Activated CD8-positive, alpha-beta memory T cell treated with anti-CD3 and anti-CD28 coated beads for 36 hours (primary cell): ENCODE data around the gene PPFIBP1. TPM values are rescaled to one million over a fixed set of nuclear protein-coding genes. Genes with fewer than 3 reads are reported as not detected.

Source experiments
- CTCF ChIA-PET: fragments of 350-600 bp; sonication (Branson Sonifier 250); formaldehyde crosslinking; loops from one replicate; lab custom pipeline; 2021; ENCODE audit warnings: antibody characterized with exemption; lab: Charles Lee
- POLR2A ChIA-PET: fragments of 350-600 bp; sonication (Branson Sonifier 250); formaldehyde crosslinking; loops from one replicate; lab custom pipeline; 2021; ENCODE audit warnings: antibody characterized with exemption; lab: Charles Lee
- total RNA-seq, 2 experiments: library from RNA; stranded (reverse); gene quantifications; one replicate each; pipeline ENCODE4 v1.2.3, GENCODE V29; 2021

PPFIBP1 gene
- total RNA-seq, result 10 to 100 TPM; 10.1 to 10.6 TPM

DNA sequence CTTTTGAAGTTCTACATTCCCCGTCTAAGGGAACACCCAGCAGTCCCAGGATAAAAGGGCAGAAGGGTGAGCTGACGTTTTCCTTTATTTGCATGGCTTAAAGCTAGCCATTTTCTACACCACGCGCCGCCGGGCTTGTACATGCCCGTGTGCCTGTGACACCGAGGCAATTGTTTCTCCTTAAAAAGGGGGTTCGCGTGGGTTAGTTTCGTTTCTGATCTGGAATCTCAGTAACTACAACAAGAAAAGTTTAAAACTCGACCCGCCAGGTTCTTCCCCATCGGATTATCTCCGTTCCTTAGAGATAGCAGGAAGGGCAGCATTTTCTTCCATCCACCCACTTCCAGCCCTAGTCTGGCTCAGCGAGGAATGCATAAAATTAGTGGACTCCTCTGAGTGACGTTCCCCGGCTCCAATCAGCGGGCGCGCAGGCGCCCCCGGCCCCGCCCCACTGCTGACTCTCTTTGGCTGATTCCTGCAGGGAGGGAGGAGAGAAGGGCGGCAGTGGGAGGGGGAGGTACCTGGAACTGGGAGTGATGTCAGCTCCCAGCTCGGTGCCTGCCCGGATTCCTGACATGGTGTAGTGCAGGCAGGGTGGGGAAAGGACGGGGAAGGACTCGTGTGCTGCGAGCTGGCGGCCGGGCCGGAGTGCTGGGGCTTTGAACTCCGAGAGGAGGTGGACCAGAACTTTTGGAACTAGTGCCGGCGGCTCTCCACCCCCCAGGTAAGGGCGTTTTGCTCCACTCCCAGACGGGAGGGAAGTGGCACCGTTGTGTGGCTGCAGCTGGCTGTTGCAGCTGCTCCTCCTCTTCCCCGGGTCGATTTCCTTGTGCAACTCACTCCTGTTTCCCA is at the start of gene PPFIBP1:
Gene PPFIBP1, plus strand, starts transcription at position 565 of the 852 bp plus-strand sequence. CDS start 109,191 bp downstream, outside the sequence.
- ChIA-PET CTCF (no interaction called here), POLR2A (no interaction called here)

- POLR2A ChIA-PET, result no interaction called here
- CTCF ChIA-PET, result no interaction called here
Observed at GRCh38 chr12:27474344-27474743, 49.7 kb upstream of the PPFIBP1 start.

DNA sequence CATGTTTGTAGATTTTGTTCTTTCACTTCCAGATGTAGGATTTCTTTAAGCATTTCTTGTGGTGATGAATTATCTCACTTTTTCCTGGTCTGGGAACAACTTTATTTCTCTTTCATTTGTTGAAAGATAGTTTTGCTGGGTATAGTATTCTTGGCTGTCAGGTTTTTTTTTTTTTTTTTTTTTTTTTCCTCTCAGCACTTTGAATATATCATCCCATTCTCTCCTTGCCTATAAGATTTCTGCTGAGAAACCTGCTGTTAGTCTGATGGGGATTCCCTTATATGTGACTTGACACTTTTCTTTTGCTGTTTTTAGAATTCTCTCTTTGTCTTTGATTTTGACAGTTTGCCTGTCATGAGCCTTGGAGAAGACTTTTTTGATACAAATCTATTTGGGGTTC is 47.0 kb upstream of the PPFIBP1 start:
- CTCF ChIA-PET, result interaction anchor here (1.0 kb wide), 1 partner anchor 37 kb away, joined by 3 read pairs; no protein-coding TSS in a partner anchor
- POLR2A ChIA-PET, result no interaction called here

GRCh38 chr12:27478949-27479348 is 45.1 kb upstream of the PPFIBP1 start:
- CTCF ChIA-PET, result no interaction called here
- POLR2A ChIA-PET, result no interaction called here

- ChIA-PET CTCF (no interaction called here), POLR2A (no interaction called here)
Observed at GRCh38 chr12:27480016-27480415, 44.0 kb upstream of the PPFIBP1 start.

DNA sequence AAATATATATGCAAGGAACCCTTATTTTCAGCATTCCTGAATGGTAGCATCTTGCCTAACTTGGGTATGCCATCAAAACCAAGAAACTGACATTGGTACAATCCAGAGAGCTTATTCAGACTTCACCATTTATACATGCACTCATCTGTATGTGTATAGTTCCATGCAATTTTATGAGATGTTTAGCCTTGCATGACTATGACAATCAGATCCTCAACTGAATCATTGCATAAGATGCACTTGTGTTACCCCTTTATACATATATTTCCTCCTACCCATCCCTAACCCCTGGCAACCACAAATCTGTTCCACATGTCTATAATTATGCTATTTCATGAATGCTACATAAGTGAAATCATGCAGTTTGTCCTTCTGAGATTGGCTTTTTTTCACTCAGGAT is 37.0 kb upstream of the PPFIBP1 start:
- CTCF ChIA-PET, result no interaction called here
- POLR2A ChIA-PET, result no interaction called here

DNA sequence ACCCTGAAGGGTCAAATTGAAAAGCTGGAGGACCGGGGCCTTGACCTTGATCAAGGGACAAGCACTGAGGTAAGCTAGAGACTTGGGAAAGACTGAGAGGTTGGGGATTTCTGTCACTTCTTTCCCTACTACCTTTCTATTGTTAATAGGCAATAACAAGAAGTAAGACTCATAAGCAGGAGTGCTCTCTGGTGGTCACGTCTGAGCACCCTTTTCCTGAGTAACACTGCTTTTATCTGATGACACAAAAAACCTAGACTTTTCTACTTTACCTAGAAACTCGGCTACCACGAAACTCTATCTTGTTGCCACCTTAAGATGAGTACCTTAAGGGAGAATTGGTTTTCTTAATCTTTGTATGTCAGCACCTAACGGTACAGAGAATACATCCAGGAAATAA is 35.5 kb upstream of the PPFIBP1 start:
- ChIA-PET POLR2A (no interaction called here), CTCF (no interaction called here)

GRCh38 chr12:27491226-27491625 is 32.8 kb upstream of the PPFIBP1 start:
- POLR2A ChIA-PET, result no interaction called here

DNA sequence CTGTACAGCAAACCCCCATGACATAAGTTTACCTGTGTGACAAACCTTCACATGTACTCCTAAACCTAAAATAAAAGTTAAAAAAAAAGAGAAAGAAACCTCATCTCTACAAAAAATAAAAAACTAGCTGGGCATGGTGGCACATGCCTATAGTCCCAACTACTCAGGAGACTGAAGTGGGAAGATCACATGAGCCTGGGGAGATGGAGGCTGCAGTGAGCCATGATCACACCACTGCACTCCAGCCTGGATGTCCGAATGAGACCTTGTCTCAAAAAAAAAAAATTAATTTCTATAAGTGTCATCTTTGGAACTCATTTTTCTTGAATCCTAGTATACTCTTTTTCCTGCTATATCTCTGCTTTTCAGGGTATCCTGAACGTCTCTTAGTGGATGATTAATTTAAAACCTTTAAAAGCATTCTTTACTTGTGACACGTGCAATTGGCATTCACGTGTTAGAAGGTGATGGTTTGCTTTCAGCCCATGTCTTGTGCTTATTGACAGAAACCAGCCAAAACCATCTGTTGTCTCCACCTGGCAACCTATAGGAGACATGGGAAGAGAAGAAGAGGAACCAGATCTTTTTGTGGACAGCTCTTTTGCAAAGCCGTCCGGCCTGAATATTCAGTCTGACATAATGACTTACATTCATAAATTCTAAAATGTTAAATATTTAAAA is 30.6 kb upstream of the PPFIBP1 start:
- ChIA-PET POLR2A (no interaction called here), CTCF (no interaction called here)

More at GRCh38 chr12:27491226-27491625, 32.8 kb upstream of the PPFIBP1 start:
- CTCF ChIA-PET, result no interaction called here

DNA sequence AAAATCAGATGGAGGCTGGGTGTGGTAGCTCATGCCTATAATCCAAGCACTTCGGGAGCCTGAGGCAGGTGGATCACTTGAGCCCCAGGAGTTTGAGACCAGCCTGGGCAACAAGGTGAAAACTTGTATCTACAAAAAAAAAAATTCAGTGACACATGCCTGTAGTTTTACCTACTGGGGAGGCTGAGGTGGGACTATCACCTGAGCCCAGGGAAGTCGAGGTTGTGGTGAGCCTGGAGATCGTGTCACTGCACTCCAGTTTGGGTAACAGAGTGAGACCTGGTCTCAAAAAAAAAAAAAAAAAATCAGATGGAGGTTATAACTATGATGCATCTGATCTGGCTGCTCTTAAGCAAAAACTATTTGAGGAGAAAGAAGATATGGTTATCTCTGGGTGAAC is 26.6 kb upstream of the PPFIBP1 start:
- CTCF ChIA-PET, result no interaction called here
- POLR2A ChIA-PET, result no interaction called here

DNA sequence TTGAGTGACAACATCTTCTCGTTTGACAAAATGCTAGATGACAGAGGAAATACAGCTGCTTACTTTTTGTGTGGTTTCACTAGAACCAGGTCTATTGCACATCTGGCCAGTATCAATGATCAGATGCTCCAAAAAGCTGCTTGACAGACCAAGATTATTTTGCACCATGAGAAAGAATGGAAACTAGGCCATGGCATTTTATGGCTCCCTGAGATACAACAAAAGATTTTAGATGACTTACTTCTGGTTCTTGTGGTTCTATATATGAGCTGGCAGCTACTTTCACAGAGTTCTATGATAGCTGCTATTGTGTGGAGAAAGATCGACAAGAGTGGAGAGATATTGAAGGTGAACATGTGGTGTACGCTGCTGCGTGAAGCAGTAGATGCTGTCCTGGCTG is 25.9 kb upstream of the PPFIBP1 start:
- CTCF ChIA-PET, result interaction anchor here (0.6 kb wide), 1 partner anchor 506 kb away, joined by 4 read pairs; no protein-coding TSS in a partner anchor
- POLR2A ChIA-PET, result no interaction called here

GRCh38 chr12:27498761-27499160 is 25.2 kb upstream of the PPFIBP1 start:
- ChIA-PET CTCF (no interaction called here), POLR2A (no interaction called here)

DNA sequence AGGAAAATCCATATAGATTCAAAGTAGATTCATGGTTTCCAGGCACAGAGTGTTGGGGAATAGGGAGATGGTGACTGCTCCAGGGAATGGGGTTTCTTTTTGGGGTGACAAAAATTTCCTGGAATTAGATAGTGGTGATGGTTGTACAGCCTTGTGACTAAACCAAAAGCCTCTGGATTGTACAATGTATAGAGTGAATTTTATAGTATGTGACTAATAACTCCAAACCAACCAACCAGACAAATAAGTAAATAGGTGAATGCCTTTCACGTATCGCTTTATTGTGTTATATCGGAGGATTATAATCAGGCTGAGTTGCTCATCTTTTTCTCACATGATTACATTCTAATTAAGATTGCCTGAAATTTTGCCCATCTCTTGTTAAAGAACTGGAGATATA is 24.6 kb upstream of the PPFIBP1 start:
- POLR2A ChIA-PET, result no interaction called here
- CTCF ChIA-PET, result no interaction called here

- POLR2A ChIA-PET, result no interaction called here
- CTCF ChIA-PET, result no interaction called here
Observed at GRCh38 chr12:27500546-27500945, 23.5 kb upstream of the PPFIBP1 start.

DNA sequence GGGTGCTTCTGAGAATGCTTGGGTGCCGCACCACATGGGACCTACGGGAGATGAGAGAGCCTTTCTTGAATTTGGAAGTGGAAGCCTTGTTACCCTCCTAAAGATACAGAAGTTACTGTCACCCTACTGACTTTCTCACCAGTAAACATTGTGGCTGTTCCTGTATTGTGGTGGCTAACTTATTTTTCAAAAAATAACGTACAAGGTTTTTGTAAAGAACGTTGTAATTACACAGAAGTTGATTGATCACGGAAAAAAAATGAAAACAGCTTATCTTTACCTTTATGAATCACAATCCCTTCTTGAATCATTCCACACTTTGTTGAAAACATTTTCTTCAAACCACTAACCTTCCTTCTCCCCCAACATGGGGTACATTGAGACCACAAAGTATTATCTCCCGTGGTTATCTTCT is 22.0 kb upstream of the PPFIBP1 start:
- POLR2A ChIA-PET, result no interaction called here
- CTCF ChIA-PET, result no interaction called here

- ChIA-PET CTCF (no interaction called here), POLR2A (no interaction called here)
Observed at GRCh38 chr12:27504507-27504906, 19.5 kb upstream of the PPFIBP1 start.

GRCh38 chr12:27505109-27505508 is 18.9 kb upstream of the PPFIBP1 start:
- ChIA-PET CTCF (interaction anchor here (0.9 kb wide), 1 partner anchor 51 kb away, joined by 3 read pairs; no protein-coding TSS in a partner anchor), POLR2A (no interaction called here)

- POLR2A ChIA-PET, result no interaction called here
Observed at GRCh38 chr12:27505761-27506160, 18.2 kb upstream of the PPFIBP1 start.

GRCh38 chr12:27506645-27507189 is 17.3 kb upstream of the PPFIBP1 start:
- ChIA-PET CTCF (no interaction called here), POLR2A (no interaction called here)

More at GRCh38 chr12:27505761-27506160, 18.2 kb upstream of the PPFIBP1 start:
- CTCF ChIA-PET, result interaction anchor here (0.9 kb wide), 1 partner anchor 50 kb away, joined by 3 read pairs; no protein-coding TSS in a partner anchor

- POLR2A ChIA-PET, result no interaction called here
- CTCF ChIA-PET, result no interaction called here
Observed at GRCh38 chr12:27508736-27509431, 15.1 kb upstream of the PPFIBP1 start.
